ENCODE data around the gene SH3RF3. TPM values are rescaled to one million over a fixed set of nuclear protein-coding genes. Genes with fewer than 3 reads are reported as not detected.
"Not testable (repeated sequence)": the region's sequence is repeated elsewhere in the genome, so short reads cannot be mapped to it uniquely, and the experiment has no call there.

The SH3RF3 gene
- total RNA-seq, 1 experiment from 2014 or later = 0.82 TPM

DNA sequence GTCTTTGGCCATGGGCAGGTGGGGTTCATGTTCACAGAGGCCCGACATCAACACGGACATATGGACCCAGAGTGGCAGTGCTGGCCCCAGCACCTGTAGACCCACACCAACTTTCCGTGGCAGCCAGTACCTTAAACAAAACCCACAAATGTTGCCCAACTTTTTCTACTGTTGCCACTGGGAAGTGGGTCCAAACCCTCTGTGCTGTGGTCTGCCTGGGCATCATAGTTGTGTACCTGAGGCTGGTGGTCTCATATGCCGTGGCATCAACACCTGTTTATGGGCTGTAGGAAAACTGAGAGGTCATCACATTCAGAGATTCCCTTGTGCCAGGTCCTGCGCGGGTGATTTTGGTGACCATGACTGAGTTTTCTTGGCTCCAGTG, 79.9 kb downstream of the SH3RF3 start:
- no peaks in the 10 kb centered on the region for H3K27me3 ChIP-seq
- H3K9me3 ChIP-seq = peaks cover 2% of the 10 kb centered on the region
- no peak overlapping the region for H3K4me3 ChIP-seq
- DNase-seq = no peak
- H3K36me3 ChIP-seq = no peaks in the 10 kb centered on the region

DNA sequence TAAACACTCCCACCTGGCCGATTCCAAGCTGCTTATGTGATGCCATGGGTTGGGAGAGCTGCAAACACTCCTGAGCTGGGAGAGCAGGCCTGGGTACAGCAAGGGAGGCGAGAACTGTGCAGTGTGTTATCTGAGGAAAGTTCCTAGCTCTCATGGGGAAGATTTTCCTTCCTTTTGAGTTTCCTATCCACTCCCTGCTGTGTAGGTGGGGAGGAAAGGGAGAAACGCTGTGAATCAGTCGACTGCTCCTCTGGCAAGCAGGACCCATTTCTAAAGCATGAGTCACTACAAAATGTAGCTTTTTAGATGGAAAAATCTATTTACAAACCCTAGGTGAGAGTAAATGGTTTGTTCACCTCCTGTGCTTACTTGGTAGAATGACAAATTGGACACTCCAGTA, 80.4 kb downstream of the SH3RF3 start:
- Histone ChIP-seq H3K9me3 (peaks cover 2% of the 10 kb centered on the region), H3K4me3 (no peak overlapping the region), H3K27me3 (no peaks in the 10 kb centered on the region), H3K36me3 (no peaks in the 10 kb centered on the region)
- DNase-seq = peak; percentile 71

DNA sequence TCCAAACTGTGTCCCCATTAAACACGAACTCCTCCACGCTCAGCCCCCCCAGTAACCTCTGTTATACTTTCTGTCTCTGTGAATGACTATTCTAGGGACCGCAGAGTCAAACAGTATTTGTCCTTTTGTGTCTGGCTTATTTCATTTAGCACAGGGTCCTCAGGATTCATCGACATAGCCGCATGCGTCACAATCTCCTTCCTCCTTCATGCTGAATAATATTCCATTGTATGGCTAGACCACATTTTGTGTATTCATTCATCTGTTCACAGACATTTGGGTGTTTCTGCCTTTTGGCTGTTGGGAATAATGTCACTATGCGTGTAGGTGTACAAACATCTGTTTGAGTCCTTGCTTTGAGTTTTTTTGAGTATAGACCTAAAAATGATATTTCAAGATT, 80.9 kb downstream of the SH3RF3 start:
- Histone ChIP-seq H3K36me3 (no peaks in the 10 kb centered on the region), H3K9me3 (peaks cover 2% of the 10 kb centered on the region), H3K27me3 (no peaks in the 10 kb centered on the region), H3K4me3 (no peak overlapping the region)
- no peak for DNase-seq

DNA sequence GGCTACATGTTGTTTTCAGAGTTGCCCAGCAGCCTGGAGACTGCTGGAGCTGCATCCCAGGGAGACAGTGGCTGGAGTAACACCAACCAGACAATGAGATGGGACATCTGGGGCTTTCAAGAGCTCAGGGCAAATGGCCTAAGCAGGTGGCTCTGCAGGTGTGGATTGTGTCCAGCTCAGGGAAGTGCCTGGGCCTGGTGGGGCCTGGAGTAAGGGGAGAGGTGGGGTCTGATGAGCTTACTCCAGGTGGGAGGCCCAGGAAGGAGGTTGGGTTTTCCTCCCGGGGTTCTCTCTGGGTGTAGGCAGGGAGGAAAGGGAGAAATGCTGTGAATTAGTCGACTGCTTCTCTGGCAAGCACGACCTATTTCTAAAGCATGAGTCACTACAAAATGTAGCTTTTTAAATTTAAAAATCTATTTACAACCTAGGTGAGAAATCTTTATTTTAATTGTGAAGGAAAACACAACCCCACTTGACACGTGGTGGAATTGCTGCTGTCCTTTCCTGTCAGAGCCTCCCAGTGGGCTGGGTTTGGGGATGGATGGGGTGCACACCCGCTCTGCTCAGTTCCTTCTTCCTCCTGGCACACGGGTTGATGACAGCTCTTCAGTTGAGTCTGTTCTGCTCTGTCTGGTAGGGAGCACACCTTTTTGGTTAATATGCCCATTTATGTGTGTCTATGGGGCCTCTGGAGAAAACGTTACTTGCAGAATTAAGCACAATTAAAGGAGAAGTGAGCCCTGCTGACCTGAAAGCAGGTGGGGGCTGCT, 81.6 kb downstream of the SH3RF3 start:
- DNase-seq = peak; percentile 32
- no peaks in the 10 kb centered on the region for H3K36me3 ChIP-seq
- peaks cover 2% of the 10 kb centered on the region for H3K9me3 ChIP-seq
- no peaks in the 10 kb centered on the region for H3K27me3 ChIP-seq
- H3K4me3 ChIP-seq = no peak overlapping the region

DNA sequence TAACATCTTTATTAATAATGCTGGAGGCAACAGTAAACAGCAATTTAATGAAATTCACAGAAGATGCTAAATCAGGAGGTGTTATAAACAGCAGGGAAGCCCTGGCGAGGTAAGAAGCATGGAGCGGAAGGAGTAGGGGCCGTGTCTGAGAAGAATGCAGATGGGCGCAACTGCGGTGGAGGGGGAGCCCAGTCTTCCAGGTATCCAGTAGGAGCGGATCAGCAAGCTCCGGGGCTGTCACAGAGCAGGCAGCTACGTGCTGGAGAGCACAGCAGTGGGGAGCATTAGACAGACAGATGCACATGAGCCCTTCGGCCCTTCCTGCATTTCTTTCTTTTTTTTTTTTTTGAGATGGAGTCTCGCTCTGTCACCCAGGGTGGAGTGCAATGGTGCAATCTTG, 82.3 kb downstream of the SH3RF3 start:
- no peak for DNase-seq
- no peaks in the 10 kb centered on the region for H3K36me3 ChIP-seq
- H3K27me3 ChIP-seq = no peaks in the 10 kb centered on the region
- H3K4me3 ChIP-seq = no peak overlapping the region
- peaks cover 2% of the 10 kb centered on the region for H3K9me3 ChIP-seq

DNA sequence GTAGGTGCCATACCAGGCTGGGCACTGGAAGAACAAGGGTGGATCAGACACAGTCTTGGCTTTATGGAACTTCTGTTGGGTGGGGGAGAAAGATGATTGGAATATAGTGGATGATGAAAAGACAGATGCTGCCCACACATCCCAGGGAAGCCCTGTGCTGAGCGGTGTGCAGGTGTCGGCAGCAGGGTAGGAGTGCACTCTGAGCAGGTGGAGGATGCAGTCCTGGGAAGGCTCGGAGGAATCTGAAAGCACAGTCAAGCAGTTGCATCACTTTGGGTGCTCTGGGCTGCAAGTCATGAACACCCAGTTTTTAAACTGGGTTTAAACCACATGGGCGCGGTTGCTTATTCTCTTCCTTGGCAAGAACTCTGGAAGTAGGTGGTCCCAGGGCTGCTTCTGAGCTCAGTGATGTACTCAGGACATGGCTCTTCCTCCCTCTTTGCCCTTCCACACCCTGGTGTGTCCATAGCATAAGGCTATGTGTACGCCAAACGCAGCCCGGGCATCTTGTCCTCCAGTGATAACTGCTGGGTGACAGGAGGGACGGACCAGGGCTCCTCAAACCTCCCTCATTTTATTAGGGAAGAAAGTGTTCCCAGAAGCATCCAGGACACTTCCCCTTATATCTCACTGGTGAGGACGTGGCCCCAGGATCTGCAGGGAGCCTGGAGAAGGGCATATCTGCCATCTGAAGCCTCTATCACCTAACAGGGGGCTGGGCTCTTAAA, 84.0 kb downstream of the SH3RF3 start:
- no peak for DNase-seq
- Histone ChIP-seq H3K9me3 (peaks cover 2% of the 10 kb centered on the region), H3K27me3 (no peaks in the 10 kb centered on the region), H3K36me3 (no peaks in the 10 kb centered on the region), H3K4me3 (no peak overlapping the region)

DNA sequence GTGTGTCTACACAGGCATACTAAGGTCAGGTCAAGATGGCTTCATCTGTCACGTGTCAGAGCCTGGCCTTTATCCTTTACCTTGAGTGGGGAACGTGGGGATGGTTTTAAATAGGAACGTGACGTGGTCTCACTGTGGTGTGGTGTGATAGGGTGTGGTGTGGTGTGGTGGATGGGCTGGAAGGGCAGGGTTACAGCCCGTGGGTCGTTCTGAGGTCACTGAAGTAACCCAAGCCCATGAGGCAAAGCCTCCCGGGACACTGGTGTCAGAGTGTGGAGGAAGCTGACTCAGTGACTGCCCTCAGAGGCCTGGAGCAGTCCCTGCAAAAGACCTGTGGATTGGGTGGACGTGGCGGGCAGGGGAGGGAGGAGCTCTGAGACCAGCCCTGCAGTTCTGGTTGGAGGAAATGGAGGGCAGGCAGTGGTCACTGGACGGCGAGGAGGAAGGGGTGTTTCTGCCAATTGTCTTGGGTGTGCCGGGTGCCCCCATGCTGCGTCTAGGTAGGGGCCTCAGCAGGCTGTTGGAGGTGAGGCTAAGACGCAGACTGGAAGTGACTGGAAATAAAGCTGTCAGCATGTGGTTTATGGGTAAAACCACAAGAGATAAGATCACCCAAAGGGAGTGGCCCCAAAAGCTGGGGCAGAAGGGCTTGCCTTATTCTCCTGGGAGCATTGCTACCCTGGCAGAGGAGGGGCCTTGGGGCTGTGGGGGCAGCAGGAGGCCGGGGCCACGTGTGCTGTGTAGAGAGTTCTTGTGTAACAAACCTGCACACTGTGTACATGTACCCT, 84.8 kb downstream of the SH3RF3 start:
- Histone ChIP-seq H3K36me3 (no peaks in the 10 kb centered on the region), H3K4me3 (no peak overlapping the region), H3K9me3 (no peaks in the 10 kb centered on the region), H3K27me3 (no peaks in the 10 kb centered on the region)
- peak; percentile 22 for DNase-seq

DNA sequence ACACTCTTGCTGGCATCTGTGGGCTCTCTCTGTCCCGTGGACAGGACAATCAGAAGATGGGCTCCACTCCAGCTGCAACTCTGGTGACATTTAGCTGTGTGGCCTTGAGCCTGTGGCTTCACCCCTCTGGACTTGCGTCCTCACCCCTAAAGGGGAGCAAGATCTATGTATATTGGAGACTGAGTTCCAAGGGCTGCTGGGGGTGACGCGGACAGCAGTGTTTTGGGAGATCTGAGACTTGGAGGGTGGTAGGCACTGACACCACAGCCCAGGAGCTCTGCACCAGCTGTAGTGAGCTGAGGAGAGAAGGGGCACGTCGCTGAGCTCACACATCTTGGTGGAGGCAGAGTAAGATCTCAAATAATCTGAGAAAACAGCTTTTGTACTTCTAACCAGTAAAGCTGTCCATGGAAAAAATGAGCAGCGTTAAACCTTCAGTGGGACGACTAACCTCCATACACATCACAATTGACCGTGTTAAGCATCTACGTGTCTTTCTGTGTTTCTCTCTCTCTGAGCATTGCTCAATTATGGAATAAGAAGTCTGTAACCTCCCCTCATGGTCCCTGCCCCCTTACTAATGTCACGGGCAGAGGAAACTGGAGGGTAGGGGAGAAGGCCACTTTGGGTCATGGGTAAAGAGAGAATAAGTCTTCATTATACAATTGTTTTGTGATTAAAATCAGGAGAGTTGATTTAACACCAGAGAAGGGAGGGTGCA, 85.8 kb downstream of the SH3RF3 start:
- no peak for DNase-seq
- no peaks in the 10 kb centered on the region for H3K9me3 ChIP-seq
- H3K27me3 ChIP-seq = no peaks in the 10 kb centered on the region
- H3K4me3 ChIP-seq = no peak overlapping the region
- no peaks in the 10 kb centered on the region for H3K36me3 ChIP-seq

DNA sequence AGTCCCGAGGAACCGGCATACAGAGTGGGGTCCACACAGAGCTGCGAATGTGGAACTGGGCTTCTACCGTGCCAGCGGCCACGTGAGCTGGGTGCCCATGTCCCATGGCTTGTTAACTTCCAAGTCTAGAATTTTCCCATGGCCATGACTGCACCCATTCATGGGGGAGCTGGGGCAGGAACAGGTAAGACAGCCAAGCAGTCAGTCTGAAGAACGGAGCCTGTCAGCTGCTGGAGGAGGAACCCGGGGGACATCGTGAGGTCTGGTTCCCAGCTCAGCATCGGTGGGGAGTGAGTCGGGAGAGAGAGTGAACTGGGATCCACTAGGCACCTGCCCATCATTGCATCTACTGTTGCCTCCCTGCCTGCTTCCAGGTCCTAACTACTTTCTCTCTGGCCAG, 86.9 kb downstream of the SH3RF3 start:
- Histone ChIP-seq H3K27me3 (no peaks in the 10 kb centered on the region), H3K4me3 (no peak overlapping the region), H3K9me3 (no peaks in the 10 kb centered on the region), H3K36me3 (no peaks in the 10 kb centered on the region)
- no peak for DNase-seq

DNA sequence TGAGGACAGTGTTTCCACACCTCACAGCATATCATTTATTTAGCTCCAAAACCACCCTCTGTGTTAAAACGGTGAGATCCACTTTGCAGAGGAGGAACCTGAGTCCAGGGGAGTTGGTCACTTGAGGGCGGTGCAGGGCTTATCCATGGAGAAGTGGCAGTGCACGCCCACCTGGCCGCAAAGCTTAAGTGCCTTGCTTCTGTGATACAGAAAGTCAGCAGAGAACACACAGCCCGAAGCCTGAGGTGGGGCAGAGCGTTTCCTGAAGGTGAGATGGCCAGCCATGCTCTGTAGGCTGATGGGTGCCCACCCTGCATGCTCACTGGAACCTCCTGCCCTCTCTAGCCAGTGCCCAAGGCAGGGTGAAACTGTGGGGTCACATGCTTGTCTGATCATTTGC, 87.3 kb downstream of the SH3RF3 start:
- H3K27me3 ChIP-seq = no peaks in the 10 kb centered on the region

DNA sequence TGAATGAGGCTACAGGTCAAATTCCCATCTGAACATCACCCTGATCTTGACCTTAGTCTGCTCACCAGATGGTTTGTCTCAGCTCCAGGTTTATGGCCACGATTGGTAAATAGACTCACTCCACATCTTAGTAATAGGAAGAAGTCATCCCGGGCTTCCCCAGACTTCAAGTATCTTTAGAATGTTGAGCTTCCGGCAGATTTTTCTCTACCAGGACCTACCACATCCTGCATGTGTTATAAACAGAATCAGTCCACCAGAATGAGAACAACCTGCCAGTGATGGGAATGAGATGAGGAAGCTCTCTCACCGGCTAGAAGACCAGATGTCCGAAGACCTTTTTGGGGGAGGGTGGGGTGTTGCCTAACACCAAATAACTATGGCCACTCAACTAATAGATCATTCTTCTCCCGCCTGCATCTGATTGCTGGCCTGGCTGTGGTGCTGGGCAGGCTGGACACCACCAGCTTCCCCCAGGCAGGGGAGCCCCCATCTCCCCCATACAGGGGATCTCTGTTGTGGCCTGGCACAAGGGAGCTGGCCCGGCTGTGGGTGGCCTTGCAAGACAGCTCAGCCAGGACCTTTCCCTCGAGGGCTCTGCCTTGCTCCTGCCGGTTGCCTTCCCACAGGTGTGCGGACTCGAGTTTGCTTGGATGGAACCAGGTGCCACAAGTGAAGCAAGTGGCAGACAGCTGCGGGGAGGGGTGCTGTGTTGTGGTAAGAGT, 88.5 kb downstream of the SH3RF3 start:
- H3K36me3 ChIP-seq = no peaks in the 10 kb centered on the region
- no peak for DNase-seq
- no peaks in the 10 kb centered on the region for H3K27me3 ChIP-seq
- no peaks in the 10 kb centered on the region for H3K9me3 ChIP-seq
- no peak overlapping the region for H3K4me3 ChIP-seq

More for the DNA sequence above, 87.3 kb downstream of the SH3RF3 start:
- Histone ChIP-seq H3K4me3 (no peak overlapping the region), H3K36me3 (no peaks in the 10 kb centered on the region), H3K9me3 (no peaks in the 10 kb centered on the region)
- DNase-seq = no peak

DNA sequence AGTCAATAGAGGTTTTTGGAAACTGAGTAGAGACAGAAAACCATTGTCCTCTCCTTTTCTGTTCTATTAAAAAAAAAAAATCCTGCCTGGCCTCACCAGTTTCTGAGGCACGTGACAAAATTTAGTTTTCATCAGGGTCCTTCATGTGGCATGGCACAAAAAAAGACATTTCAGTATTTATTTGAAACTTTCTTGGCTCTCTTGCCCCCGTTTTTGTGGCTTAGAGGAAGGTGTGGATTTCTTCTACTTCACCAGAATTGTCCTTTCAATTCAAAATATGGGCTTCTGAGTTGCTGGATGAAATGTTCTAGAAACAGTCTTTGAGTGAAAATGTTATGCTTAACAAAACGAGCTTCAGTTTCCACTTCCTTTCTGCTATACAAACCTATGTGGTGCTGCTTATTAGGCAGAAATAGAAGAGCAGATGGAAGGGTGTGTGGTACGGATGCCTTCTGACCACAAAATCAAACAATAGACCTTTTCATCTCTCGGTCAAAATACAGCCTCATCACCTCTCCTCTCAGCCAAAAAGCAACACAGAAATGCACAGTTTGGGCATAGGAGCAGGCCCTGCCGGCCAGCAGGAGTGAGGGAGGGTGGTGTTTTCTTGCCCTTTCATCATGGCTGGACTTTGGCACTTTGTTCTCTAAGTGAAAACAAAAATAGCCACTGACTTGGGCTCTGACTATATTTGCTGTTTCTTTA, 89.2 kb downstream of the SH3RF3 start:
- no peak overlapping the region for H3K4me3 ChIP-seq
- peak; percentile 38 for DNase-seq
- no peaks in the 10 kb centered on the region for H3K9me3 ChIP-seq
- H3K27me3 ChIP-seq = no peaks in the 10 kb centered on the region
- no peaks in the 10 kb centered on the region for H3K36me3 ChIP-seq

DNA sequence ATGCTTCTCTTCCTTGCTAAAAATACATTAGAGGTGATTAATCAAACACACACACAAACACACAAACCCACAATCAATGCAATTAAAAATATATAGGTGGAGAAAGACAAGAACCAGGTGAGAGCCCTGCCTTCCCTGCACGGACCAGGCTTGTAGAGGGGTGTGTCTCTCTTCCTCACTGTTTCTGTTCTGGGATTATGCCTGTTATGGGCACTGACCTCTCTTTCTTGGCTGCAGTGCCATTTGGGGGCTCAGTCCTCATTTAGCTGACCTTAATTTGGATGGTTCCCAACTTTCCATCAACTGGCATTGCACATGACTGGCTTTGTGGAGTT, 89.8 kb downstream of the SH3RF3 start:
- no peaks in the 10 kb centered on the region for H3K27me3 ChIP-seq
- H3K9me3 ChIP-seq = no peaks in the 10 kb centered on the region
- H3K4me3 ChIP-seq = no peak overlapping the region
- DNase-seq = no peak
- no peaks in the 10 kb centered on the region for H3K36me3 ChIP-seq

DNA sequence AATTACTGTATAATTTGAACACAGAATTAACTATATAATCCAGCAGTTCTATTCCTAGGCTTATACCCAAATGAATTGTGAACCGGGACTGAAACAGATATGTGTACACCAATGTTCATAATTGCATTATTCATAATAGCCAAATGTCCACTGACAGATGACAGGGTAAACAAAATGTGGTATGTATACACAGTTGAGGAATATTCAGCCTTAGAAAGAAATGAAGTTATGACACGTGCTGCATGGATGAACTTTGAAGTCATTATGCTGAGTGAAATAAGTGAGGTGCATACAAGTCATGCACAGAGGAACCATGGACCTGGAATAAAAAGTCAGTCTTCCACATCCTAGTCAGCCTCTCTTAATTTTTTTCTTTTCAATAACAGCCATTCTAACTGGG, 91.9 kb downstream of the SH3RF3 start:
- H3K9me3 ChIP-seq = no peaks in the 10 kb centered on the region
- no peaks in the 10 kb centered on the region for H3K36me3 ChIP-seq
- no peak for DNase-seq
- H3K27me3 ChIP-seq = no peaks in the 10 kb centered on the region
- H3K4me3 ChIP-seq = no peak overlapping the region

DNA sequence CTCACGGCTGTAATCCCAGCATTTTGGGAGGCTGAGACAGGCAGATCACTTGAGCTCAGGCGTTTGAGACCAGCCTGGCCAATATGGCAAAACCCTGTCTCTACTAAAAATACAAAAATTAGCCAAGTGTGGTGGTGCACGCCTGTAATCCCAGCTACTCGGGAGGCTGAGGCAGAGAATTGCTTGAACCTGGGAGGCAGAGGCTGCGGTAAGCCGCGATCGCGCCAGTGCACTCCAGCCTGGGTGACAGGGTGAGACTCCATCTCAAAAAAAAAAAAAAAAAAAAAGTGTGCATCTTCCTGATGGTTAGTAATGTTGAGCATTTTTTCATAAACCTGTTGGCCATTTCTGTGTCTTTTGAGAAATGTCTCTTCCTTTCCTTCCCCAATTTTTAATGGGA, 92.3 kb downstream of the SH3RF3 start:
- not testable (repeated sequence) for H3K4me3 ChIP-seq, H3K36me3 ChIP-seq, H3K27me3 ChIP-seq, DNase-seq, H3K9me3 ChIP-seq

DNA sequence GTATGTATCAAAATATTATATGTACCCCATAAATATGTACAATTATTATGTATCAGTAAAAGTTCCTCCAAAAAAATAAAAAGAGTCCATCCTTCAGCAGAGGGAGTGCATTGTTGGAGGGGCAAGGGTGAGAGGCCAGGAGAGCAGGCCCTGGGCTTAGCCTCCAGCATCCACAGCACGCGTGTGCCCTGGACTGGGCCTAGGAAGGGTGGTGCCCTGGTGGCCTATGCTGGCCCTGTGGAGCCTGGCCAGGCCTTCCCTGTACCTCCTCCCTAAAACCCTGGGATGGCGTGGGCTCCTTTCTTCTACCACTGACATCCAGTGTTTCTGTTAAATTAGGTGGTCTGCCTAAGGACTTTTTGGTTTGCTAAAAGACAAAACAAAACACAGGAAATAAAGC, 93.4 kb downstream of the SH3RF3 start:
- H3K4me3 ChIP-seq = no peak overlapping the region
- H3K27me3 ChIP-seq = no peaks in the 10 kb centered on the region
- no peaks in the 10 kb centered on the region for H3K9me3 ChIP-seq
- no peaks in the 10 kb centered on the region for H3K36me3 ChIP-seq
- DNase-seq = no peak

Data from MG63 (cell line).